K562 (cell line): ENCODE measurements around the gene DENND2A.

Experiments
- CTCF ChIP-seq, 3 experiments: IDR thresholded peaks in 2 of 3; conservative IDR thresholded peaks in 1 of 3; 2 replicates each; pipeline ENCODE4 v1.5.1; 2011 to 2012; ENCODE audit warnings: low read length in 3 of 3, mild to moderate bottlenecking in 3 of 3, control low read depth in 2 of 3, improper control_type of control experiment in 1 of 3, inconsistent platforms in 1 of 3, low read depth in 1 of 3, mixed read lengths in 1 of 3, moderate library complexity in 1 of 3; ENCODE audit not compliant: insufficient read depth in 2 of 3
- HDAC6 ChIP-seq: IDR thresholded peaks from 2 replicates; pipeline ENCODE4 v1.6.1; 2012; ENCODE audit warnings: low read depth, mild to moderate bottlenecking, control low read depth, inconsistent platforms, low read length, moderate library complexity
- HMG20B ChIP-seq: fragments of 250-450 bp; sonication (Bioruptor Pico); IDR thresholded peaks from 2 replicates; pipeline ENCODE4 v1.5.0; 2021; ENCODE audit warnings: mild to moderate bottlenecking
- KLF6 ChIP-seq: fragments of 250-450 bp; sonication (Bioruptor Pico); IDR thresholded peaks from 2 replicates; pipeline ENCODE4 v1.4.0; 2020; ENCODE audit warnings: mild to moderate bottlenecking, moderate library complexity, borderline replicate concordance
- MAX ChIP-seq: sonication (generic); formaldehyde crosslinking; IDR thresholded peaks from 2 replicates; pipeline ENCODE4 v1.9.0; 2022; ENCODE audit warnings: mild to moderate bottlenecking, missing genetic modification reagents
- MYC ChIP-seq, 2 experiments: fragments of 250-450 bp in 1 of 2; sonication (Bioruptor Pico) in 1 of 2; IDR thresholded peaks; 2 replicates each; pipeline versions ENCODE4 v1.5.1 to v1.6.1; 2012 to 2021; ENCODE audit warnings: low read depth in 2 of 2, borderline replicate concordance in 1 of 2, improper control_type of control experiment in 1 of 2, low read length in 1 of 2, mild to moderate bottlenecking in 1 of 2, moderate library complexity in 1 of 2
- POLR2A ChIP-seq: fragments of 450-650 bp; conservative IDR thresholded peaks from 2 replicates; pipeline ENCODE4 v1.6.1; 2016
- TAF1 ChIP-seq: IDR thresholded peaks from 2 replicates; pipeline ENCODE4 v1.6.1; 2011; ENCODE audit warnings: mild to moderate bottlenecking, low read length, moderate library complexity; ENCODE audit not compliant: insufficient read depth, control insufficient read depth, severe bottlenecking; ENCODE audit errors: extremely low read depth
- TCF3 ChIP-seq: sonication (generic); formaldehyde crosslinking; IDR thresholded peaks from 2 replicates; pipeline ENCODE4 v1.4.0; 2020; ENCODE audit warnings: mild to moderate bottlenecking, missing genetic modification reagents
- TFAP4 ChIP-seq: sonication (generic); formaldehyde crosslinking; IDR thresholded peaks from 2 replicates; pipeline ENCODE4 v1.8.0; 2022; ENCODE audit warnings: missing genetic modification reagents, mild to moderate bottlenecking, moderate library complexity, borderline replicate concordance

GRCh38 chr7:140586516-140586915 lies 54.1 kb downstream of the DENND2A start:
- TF ChIP-seq POLR2A: no peak
- TF ChIP-seq TAF1: no peak
- TF ChIP-seq HMG20B: no peak
- no peak for TF ChIP-seq HDAC6
- no peak for TF ChIP-seq MAX (CRISPR knock-in tag)
- TF ChIP-seq TFAP4 (CRISPR knock-in tag): no peak
- no peak for TF ChIP-seq MYC (IDR thresholded peaks at IDR 0.05; ENCODE audit: low read depth, low read length)
- TF ChIP-seq MYC (CRISPR knock-in tag; IDR thresholded peaks at IDR 0.05; ENCODE audit: borderline replicate concordance, low read depth): no peak
- TF ChIP-seq TCF3 (CRISPR knock-in tag): no peak
- TF ChIP-seq KLF6: no peak
- TF ChIP-seq CTCF (IDR thresholded peaks at IDR 0.05 in 2 of 3, conservative IDR thresholded peaks at IDR 0.05 in 1 of 3; ENCODE audit: insufficient read depth in 2 of 3, low read depth in 1 of 3, low read length in 3 of 3): no peak
